ENCODE results near the gene SUSD5. TPM values are rescaled to one million over a fixed set of nuclear protein-coding genes. Genes with fewer than 3 reads are reported as not detected.
A peak's percentile ranks its signal among the peaks of the same experiment; 100 is the strongest.

SUSD5 gene
- 10 to 100 TPM in 1 of 8 experiments, 1 to 10 TPM in 2, under 1 TPM in 5; 0.20 to 14.0 (median 0.77) TPM for total RNA-seq

DNA sequence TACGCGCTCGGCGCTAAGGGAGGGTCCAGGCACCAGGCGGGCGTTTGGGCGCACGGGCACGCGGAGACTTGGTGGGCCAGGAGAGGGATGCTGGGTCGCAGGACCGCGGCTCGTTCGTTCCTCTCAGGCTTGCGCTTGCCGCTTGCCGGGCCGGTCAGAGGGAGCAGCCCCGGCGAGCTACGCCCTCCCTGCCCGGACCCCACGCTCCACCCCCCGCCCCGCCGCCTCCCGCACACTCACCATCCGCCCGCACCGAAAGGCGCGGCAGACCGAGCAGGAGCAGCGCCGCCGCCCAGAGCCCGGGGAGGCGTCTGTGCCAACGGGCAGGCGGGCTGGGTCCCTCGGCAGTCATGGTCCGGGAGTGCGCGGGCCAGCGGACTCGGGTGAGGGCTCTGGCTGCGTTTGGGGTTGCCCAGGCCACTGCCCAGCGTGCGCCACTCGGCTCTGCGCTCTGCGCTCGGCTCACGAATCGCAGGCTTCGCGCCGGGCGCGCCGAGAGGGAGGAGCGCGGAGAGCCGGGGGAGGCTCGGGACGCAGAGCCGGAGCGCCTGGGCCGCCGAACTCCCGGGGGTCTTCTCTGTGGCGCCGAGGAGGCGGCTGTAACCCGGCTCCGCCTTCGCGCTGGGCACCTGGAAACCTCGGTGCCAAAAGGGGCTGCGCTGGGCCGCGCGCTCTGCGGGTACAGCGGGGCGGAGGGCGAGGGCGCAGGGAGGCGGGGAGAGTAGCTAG lies at the start of gene SUSD5:
SUSD5 (minus strand) TSS at position 365 of the 729 bp plus-strand sequence; CDS start at position 352, 13 bp downstream.
- Histone ChIP-seq H3K27ac (no peak within 1 kb of the TSS), H3K4me1 (replicated peaks in 1 of 2) (peaks cover 0 to 4% of the 10 kb centered on the region in 2 donors), H3K4me3 (peak within 1 kb of the TSS; percentile 47 to 55 (median 53))
- ATAC-seq (replicated peaks in 6 of 8), result peak; percentile 68 to 93 (median 88)
- WGBS, 10 experiments, result 0 to 3% methylated on average over 7 to 8 of the region's 90 CpGs; no CpG with 5 or more reads in 8 of the 10 experiments
- in situ Hi-C loops (cut with MboI; ENCODE audit: low pct_unique_long_range_greater_than_20kb in 2 of 9, low sequenced_read_pairs in 9 of 9, unreplicated experiment in 9 of 9), result no loop called here

DNA sequence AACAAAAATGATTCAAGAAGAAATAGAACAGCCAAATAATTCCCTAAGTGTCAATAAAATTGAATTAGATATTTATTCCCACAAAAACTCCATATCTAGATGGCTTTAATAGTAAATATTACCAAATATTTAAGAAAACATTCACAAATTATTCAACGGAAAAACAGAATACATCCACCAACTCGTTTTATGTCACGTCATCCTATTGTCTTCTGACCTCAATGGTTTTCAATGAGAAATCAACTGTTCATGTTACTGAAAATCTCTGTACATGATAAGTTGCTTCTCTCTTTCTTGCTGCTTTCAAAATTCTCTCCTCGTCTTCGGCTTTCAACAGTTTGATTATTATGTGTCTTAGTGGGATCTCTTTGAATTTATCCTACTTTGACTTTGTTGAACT lies 41.5 kb upstream of the SUSD5 start:
- H3K4me1 ChIP-seq (replicated peaks in 1 of 2), result no peaks in the 10 kb centered on the region
- no peak overlapping the region for H3K27ac ChIP-seq
- in situ Hi-C loops (cut with MboI; ENCODE audit: low pct_unique_long_range_greater_than_20kb in 2 of 9, low sequenced_read_pairs in 9 of 9, unreplicated experiment in 9 of 9), result no loop called here
- H3K4me3 ChIP-seq, result no peak overlapping the region
- no peak for ATAC-seq (replicated peaks in 6 of 8)
- 74 to 98% (median 88%) methylated on average over 4 to 5 of the region's 5 CpGs for WGBS, 10 experiments

GRCh38 chr3:33256249-33256648 lies 37.6 kb upstream of the SUSD5 start:
- WGBS, 10 experiments, result 0 to 100% (median 83%) methylated on average over 1 to 2 of the region's 2 CpGs; no CpG with 5 or more reads in 3 of the 10 experiments

DNA sequence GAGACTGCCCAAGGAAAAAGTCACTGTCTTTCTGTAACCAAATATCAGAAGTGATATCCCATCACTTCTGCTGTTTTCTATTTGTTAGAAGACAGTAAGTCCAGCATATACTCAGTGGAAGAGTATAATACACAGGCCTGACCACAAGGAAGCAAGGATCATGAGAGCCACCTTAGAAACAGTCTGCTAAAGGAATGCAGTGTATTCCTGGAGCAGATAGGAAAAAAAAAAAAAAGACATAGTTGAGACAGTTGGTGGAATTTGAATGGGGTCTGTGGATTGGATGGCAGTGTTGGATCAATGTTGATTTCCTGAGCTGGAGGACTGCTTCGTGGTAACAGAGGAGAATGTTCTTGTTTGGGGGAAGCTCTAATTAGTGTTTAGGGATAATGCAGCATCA lies 32.1 kb upstream of the SUSD5 start:
- WGBS, 10 experiments, result 0 to 100% (median 39%) methylated on average over 1 of the region's 1 CpG; no CpG with 5 or more reads in 2 of the 10 experiments
- peak in 1 of 8 experiments; percentile 56 for ATAC-seq (replicated peaks in 6 of 8)
- Histone ChIP-seq H3K4me3 (no peak overlapping the region), H3K27ac (no peak overlapping the region), H3K4me1 (replicated peaks in 1 of 2) (no peaks in the 10 kb centered on the region)
- in situ Hi-C loops (cut with MboI; ENCODE audit: low pct_unique_long_range_greater_than_20kb in 2 of 9, low sequenced_read_pairs in 9 of 9, unreplicated experiment in 9 of 9), result no loop called here

More at GRCh38 chr3:33256249-33256648, 37.6 kb upstream of the SUSD5 start:
- no peak for ATAC-seq (replicated peaks in 6 of 8)
- Histone ChIP-seq H3K4me1 (replicated peaks in 1 of 2) (no peaks in the 10 kb centered on the region), H3K4me3 (no peak overlapping the region), H3K27ac (no peak overlapping the region)
- in situ Hi-C loops (cut with MboI; ENCODE audit: low pct_unique_long_range_greater_than_20kb in 2 of 9, low sequenced_read_pairs in 9 of 9, unreplicated experiment in 9 of 9), result no loop called here

DNA sequence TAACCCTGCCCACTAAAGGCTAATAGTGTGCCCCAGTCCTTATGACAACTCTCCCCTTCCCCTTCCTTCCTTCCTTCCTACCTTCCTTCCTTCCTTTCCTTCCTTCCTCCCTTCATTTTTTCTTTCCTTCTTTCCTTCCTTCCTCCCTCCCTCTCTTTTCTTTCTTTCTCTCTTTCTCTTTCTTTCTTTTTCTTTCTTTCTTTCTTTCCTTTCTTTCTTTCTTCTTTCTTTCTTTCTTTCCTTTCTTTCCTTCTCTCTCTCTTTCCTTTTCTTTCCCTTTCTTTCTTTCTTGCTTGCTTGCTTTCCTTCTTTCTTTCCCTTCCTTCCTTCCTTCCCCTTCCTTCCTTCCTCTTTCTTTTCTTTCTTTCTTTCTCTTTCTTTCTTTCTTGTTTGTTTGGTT lies 28.2 kb upstream of the SUSD5 start:
- H3K27ac ChIP-seq, result no peak overlapping the region
- H3K4me1 ChIP-seq (replicated peaks in 1 of 2), result no peaks in the 10 kb centered on the region
- H3K4me3 ChIP-seq, result no peak overlapping the region
- ATAC-seq (replicated peaks in 6 of 8), result no peak
- in situ Hi-C loops (cut with MboI; ENCODE audit: low pct_unique_long_range_greater_than_20kb in 2 of 9, low sequenced_read_pairs in 9 of 9, unreplicated experiment in 9 of 9), result no loop called here

- 0 to 89% (median 50%) methylated on average over 1 of the region's 1 CpG; no CpG with 5 or more reads in 3 of the 10 experiments for WGBS, 10 experiments
These were observed 21.7 kb upstream of the SUSD5 start for GRCh38 chr3:33240261-33240660.

DNA sequence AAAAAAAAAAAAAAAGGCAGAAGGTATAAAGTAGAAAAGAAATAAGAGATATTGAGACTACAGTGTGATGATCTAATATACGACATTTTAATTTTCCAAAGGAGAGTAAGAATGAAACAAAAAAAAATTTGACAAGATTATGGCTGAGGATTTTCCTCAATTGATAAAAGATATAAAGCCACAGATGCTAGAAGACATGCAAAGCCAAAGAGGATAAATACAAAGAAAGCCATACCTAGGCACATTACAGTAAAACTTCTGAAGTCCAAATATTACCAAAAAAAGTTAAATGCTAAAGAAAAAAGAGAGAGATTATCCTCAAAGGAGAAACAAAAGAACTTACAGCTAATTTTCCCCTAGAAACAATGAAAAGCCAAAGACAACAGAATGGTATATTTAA lies 20.3 kb upstream of the SUSD5 start:
- no peak for ATAC-seq (replicated peaks in 6 of 8)
- 25 to 100% (median 93%) methylated on average over 1 of the region's 1 CpG; no CpG with 5 or more reads in 1 of the 10 experiments for WGBS, 10 experiments
- Histone ChIP-seq H3K27ac (no peak overlapping the region), H3K4me3 (no peak overlapping the region), H3K4me1 (replicated peaks in 1 of 2) (no peaks in the 10 kb centered on the region)
- in situ Hi-C loops (cut with MboI; ENCODE audit: low pct_unique_long_range_greater_than_20kb in 2 of 9, low sequenced_read_pairs in 9 of 9, unreplicated experiment in 9 of 9), result no loop called here

More at GRCh38 chr3:33240261-33240660, 21.7 kb upstream of the SUSD5 start:
- in situ Hi-C loops (cut with MboI; ENCODE audit: low pct_unique_long_range_greater_than_20kb in 2 of 9, low sequenced_read_pairs in 9 of 9, unreplicated experiment in 9 of 9), result no loop called here
- H3K27ac ChIP-seq, result no peak overlapping the region
- H3K4me1 ChIP-seq (replicated peaks in 1 of 2), result no peaks in the 10 kb centered on the region
- no peak overlapping the region for H3K4me3 ChIP-seq
- no peak for ATAC-seq (replicated peaks in 6 of 8)

DNA sequence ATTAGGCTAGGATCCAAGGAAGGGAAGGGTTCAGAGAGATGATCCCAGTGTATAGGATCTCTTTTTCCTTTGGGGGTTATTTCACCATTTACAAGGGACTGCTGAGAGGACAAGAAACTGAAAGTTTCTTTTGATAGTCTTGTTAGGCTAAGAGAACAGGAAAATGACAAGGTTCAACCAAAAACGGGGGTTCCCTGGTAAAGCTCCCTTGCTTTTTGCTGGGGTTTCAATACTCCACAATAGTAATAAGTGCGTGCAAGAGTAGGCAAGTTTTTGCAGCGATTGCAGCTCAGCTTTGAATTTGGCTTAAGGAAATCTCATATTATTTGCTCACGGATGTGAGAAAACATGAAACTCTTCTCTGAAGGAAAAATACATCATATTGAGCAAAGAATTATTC lies 18.8 kb upstream of the SUSD5 start:
- H3K4me1 ChIP-seq (replicated peaks in 1 of 2), result no peaks in the 10 kb centered on the region
- H3K4me3 ChIP-seq, result no peak overlapping the region
- no peak for ATAC-seq (replicated peaks in 6 of 8)
- H3K27ac ChIP-seq, result no peak overlapping the region
- in situ Hi-C loops (cut with MboI; ENCODE audit: low pct_unique_long_range_greater_than_20kb in 2 of 9, low sequenced_read_pairs in 9 of 9, unreplicated experiment in 9 of 9), result no loop called here
- WGBS, 10 experiments, result 44 to 95% (median 78%) methylated on average over 1 to 4 of the region's 4 CpGs

DNA sequence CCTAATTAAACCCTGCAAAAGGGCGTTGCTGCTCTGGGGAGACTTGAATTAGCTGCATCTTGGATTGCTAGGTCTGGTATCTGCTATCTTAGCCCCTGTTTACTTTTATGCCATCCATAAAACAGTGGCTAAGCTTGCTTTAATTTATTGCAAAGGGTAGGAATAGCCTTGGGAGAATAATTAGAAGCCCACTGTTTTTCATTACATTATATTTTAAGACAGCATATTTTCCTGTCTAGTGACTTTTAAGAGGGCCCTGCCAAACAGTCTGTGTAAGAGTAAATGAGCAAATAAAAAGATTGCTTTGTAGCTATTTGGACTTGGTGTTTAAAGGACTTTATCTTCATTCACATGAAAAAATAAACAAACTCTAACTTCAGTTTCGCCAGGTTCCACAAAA lies 17.4 kb upstream of the SUSD5 start:
- in situ Hi-C loops (cut with MboI; ENCODE audit: low pct_unique_long_range_greater_than_20kb in 2 of 9, low sequenced_read_pairs in 9 of 9, unreplicated experiment in 9 of 9), result no loop called here
- Histone ChIP-seq H3K4me3 (no peak overlapping the region), H3K4me1 (replicated peaks in 1 of 2) (no peaks in the 10 kb centered on the region), H3K27ac (no peak overlapping the region)
- no peak for ATAC-seq (replicated peaks in 6 of 8)
- 30 to 100% (median 73%) methylated on average over 1 to 2 of the region's 2 CpGs; no CpG with 5 or more reads in 2 of the 10 experiments for WGBS, 10 experiments

DNA sequence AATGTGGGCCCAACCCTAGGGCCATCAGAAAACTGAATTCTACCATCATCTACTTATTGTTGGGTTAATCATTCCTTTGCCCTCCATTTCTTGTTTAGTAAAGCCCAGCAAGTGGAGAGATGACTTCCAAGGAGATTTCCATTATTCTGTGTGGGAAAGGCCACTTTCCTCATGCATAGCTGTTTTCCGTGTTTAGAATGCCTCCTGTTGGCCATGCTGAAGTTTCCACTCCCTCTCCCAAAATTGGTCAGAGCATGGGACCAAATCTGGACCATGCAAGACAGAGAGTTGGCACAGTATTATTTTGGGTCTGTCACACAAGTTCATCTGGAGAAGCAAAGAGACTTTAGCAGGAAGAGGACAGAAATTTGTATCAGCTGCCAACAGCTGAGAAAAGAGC lies 15.3 kb upstream of the SUSD5 start:
- ATAC-seq (replicated peaks in 6 of 8), result no peak
- in situ Hi-C loops (cut with MboI; ENCODE audit: low pct_unique_long_range_greater_than_20kb in 2 of 9, low sequenced_read_pairs in 9 of 9, unreplicated experiment in 9 of 9), result no loop called here
- WGBS, 10 experiments, result 40 to 100% (median 83%) methylated on average over 1 of the region's 1 CpG; no CpG with 5 or more reads in 4 of the 10 experiments
- Histone ChIP-seq H3K27ac (no peak overlapping the region), H3K4me3 (no peak overlapping the region), H3K4me1 (replicated peaks in 1 of 2) (no peaks in the 10 kb centered on the region)

- in situ Hi-C loops (cut with MboI; ENCODE audit: low pct_unique_long_range_greater_than_20kb in 2 of 9, low sequenced_read_pairs in 9 of 9, unreplicated experiment in 9 of 9), result no loop called here
- no peaks in the 10 kb centered on the region for H3K4me1 ChIP-seq (replicated peaks in 1 of 2)
- no peak overlapping the region for H3K4me3 ChIP-seq
- H3K27ac ChIP-seq, result no peak overlapping the region
- 0 to 71% (median 50%) methylated on average over 1 to 4 of the region's 5 CpGs; no CpG with 5 or more reads in 2 of the 10 experiments for WGBS, 10 experiments
- ATAC-seq (replicated peaks in 6 of 8), result peak in 1 of 8 experiments; percentile 25
These were observed 13.3 kb upstream of the SUSD5 start for GRCh38 chr3:33231756-33232465.

GRCh38 chr3:33229947-33230346 lies 11.3 kb upstream of the SUSD5 start:
- Histone ChIP-seq H3K27ac (no peak overlapping the region), H3K4me1 (replicated peaks in 1 of 2) (no peaks in the 10 kb centered on the region), H3K4me3 (no peak overlapping the region)
- ATAC-seq (replicated peaks in 6 of 8), result no peak
- WGBS, 10 experiments, result 14 to 100% (median 60%) methylated on average over 1 to 4 of the region's 5 CpGs; no CpG with 5 or more reads in 1 of the 10 experiments
- in situ Hi-C loops (cut with MboI; ENCODE audit: low pct_unique_long_range_greater_than_20kb in 2 of 9, low sequenced_read_pairs in 9 of 9, unreplicated experiment in 9 of 9), result no loop called here

GRCh38 chr3:33229066-33229465 lies 10.5 kb upstream of the SUSD5 start:
- Histone ChIP-seq H3K4me1 (replicated peaks in 1 of 2) (no peaks in the 10 kb centered on the region), H3K4me3 (no peak overlapping the region), H3K27ac (no peak overlapping the region)
- no peak for ATAC-seq (replicated peaks in 6 of 8)
- 51 to 100% (median 90%) methylated on average over 1 to 3 of the region's 3 CpGs; no CpG with 5 or more reads in 2 of the 10 experiments for WGBS, 10 experiments
- in situ Hi-C loops (cut with MboI; ENCODE audit: low pct_unique_long_range_greater_than_20kb in 2 of 9, low sequenced_read_pairs in 9 of 9, unreplicated experiment in 9 of 9), result no loop called here
